ENCODE results near the gene MRAS.
"Not testable (repeated sequence)": the region's sequence is repeated elsewhere in the genome, so short reads cannot be mapped to it uniquely, and the experiment has no call there.

The MRAS gene

GRCh38 chr3:138366006-138366759, 17.8 kb downstream of the MRAS start:
- no peak overlapping the region for H3K4me3 ChIP-seq (ENCODE audit: low read depth, low read length)

- no peak overlapping the region for H3K4me3 ChIP-seq (ENCODE audit: low read depth, low read length)
These were observed 19.0 kb downstream of the MRAS start for GRCh38 chr3:138367326-138367850.

GRCh38 chr3:138367911-138368310, 19.5 kb downstream of the MRAS start:
- H3K4me3 ChIP-seq (ENCODE audit: low read depth, low read length), result no peak overlapping the region

- H3K4me3 ChIP-seq (ENCODE audit: low read depth, low read length), result no peak overlapping the region
These were observed 20.9 kb downstream of the MRAS start for GRCh38 chr3:138369151-138369900.

- H3K4me3 ChIP-seq (ENCODE audit: low read depth, low read length), result no peak overlapping the region
These were observed 21.9 kb downstream of the MRAS start for GRCh38 chr3:138370321-138370720.

- H3K4me3 ChIP-seq (ENCODE audit: low read depth, low read length), result no peak overlapping the region
These were observed 22.9 kb downstream of the MRAS start for GRCh38 chr3:138371070-138371965.

- H3K4me3 ChIP-seq (ENCODE audit: low read depth, low read length), result no peak overlapping the region
These were observed 24.8 kb downstream of the MRAS start for GRCh38 chr3:138373087-138373735.

GRCh38 chr3:138373736-138374094, 25.3 kb downstream of the MRAS start:
- no peak overlapping the region for H3K4me3 ChIP-seq (ENCODE audit: low read depth, low read length)

GRCh38 chr3:138374573-138375134, 26.3 kb downstream of the MRAS start:
- H3K4me3 ChIP-seq (ENCODE audit: low read depth, low read length), result no peak overlapping the region

- no peak overlapping the region for H3K4me3 ChIP-seq (ENCODE audit: low read depth, low read length)
These were observed 27.1 kb downstream of the MRAS start for GRCh38 chr3:138375447-138375846.

GRCh38 chr3:138376663-138377062, 28.3 kb downstream of the MRAS start:
- no peak overlapping the region for H3K4me3 ChIP-seq (ENCODE audit: low read depth, low read length)

GRCh38 chr3:138377212-138377611, 28.8 kb downstream of the MRAS start:
- not testable (repeated sequence) for H3K4me3 ChIP-seq (ENCODE audit: low read depth, low read length)

GRCh38 chr3:138377804-138378203, 29.4 kb downstream of the MRAS start:
- H3K4me3 ChIP-seq (ENCODE audit: low read depth, low read length), result no peak overlapping the region

- H3K4me3 ChIP-seq (ENCODE audit: low read depth, low read length), result no peak overlapping the region
These were observed 30.0 kb downstream of the MRAS start for GRCh38 chr3:138378331-138378730.

- no peak overlapping the region for H3K4me3 ChIP-seq (ENCODE audit: low read depth, low read length)
These were observed 30.6 kb downstream of the MRAS start for GRCh38 chr3:138378990-138379389.

- no peak overlapping the region for H3K4me3 ChIP-seq (ENCODE audit: low read depth, low read length)
These were observed 33.1 kb downstream of the MRAS start for GRCh38 chr3:138381413-138381901.

- H3K4me3 ChIP-seq (ENCODE audit: low read depth, low read length), result no peak overlapping the region
These were observed 33.8 kb downstream of the MRAS start for GRCh38 chr3:138381950-138382715.

GRCh38 chr3:138383715-138384465, 35.5 kb downstream of the MRAS start:
- no peak overlapping the region for H3K4me3 ChIP-seq (ENCODE audit: low read depth, low read length)

- H3K4me3 ChIP-seq (ENCODE audit: low read depth, low read length), result no peak overlapping the region
These were observed 36.2 kb downstream of the MRAS start for GRCh38 chr3:138384531-138384930.

Measured in iPS-11a (cell line).